SJSA1 (cell line): ENCODE data around the gene ELP5. TPM values are rescaled to one million over a fixed set of nuclear protein-coding genes. Genes with fewer than 3 reads are reported as not detected.

Source experiments
- DNase-seq, 2 experiments: peaks; one replicate each; pipeline ENCODE4 v3.0.0-alpha.2; 2015 to 2020; ENCODE audit warnings: low spot score in 2 of 2, low read depth in 1 of 2
- H3K27ac ChIP-seq: fragments of 250-450 bp; sonication (Bioruptor Pico); 2 replicates; pipeline ENCODE4 v1.5.1; 2020; ENCODE audit warnings: mild to moderate bottlenecking, moderate library complexity
- H3K27me3 ChIP-seq: fragments of 250-450 bp; sonication (Bioruptor Pico); replicated peaks from 2 replicates; pipeline ENCODE4 v1.5.1; 2020; ENCODE audit warnings: mild to moderate bottlenecking, moderate library complexity
- H3K36me3 ChIP-seq: fragments of 250-450 bp; sonication (Bioruptor Pico); 2 replicates; pipeline ENCODE4 v1.5.1; 2020; ENCODE audit warnings: mild to moderate bottlenecking
- H3K4me1 ChIP-seq: fragments of 250-450 bp; sonication (Bioruptor Pico); replicated peaks from 2 replicates; pipeline ENCODE4 v1.6.1; 2021; ENCODE audit warnings: mild to moderate bottlenecking
- H3K4me3 ChIP-seq: fragments of 250-450 bp; sonication (Bioruptor Pico); 2 replicates; pipeline ENCODE4 v1.5.1; 2020; ENCODE audit warnings: mild to moderate bottlenecking
- H3K9me3 ChIP-seq: fragments of 250-450 bp; sonication (Bioruptor Pico); replicated peaks from 2 replicates; pipeline ENCODE4 v1.5.1; 2020; ENCODE audit warnings: mild to moderate bottlenecking
- total RNA-seq: library from RNA; depleted of rRNA; stranded (reverse); fragments of >200 nt; shearing (Covaris generic); gene quantifications from 2 replicates; pipeline ENCODE4 v1.2.3, GENCODE V29; 2014; rRNA removed

ELP5 gene
- total RNA-seq, 1 experiment from 2014 or later, result 37.2 TPM

GRCh38 chr17:7306911-7307685 lies 55.1 kb downstream of the ELP5 start, which contains the start of gene EIF5A:
Gene EIF5A, plus strand, starts transcription at chr17:7307628. Its CDS starts 2,008 bp downstream, at chr17:7309636.
- Histone ChIP-seq H3K36me3 (peaks cover 38% of the 10 kb centered on the region), H3K27ac (peak within 1 kb of the TSS; percentile 85), H3K27me3 (no peaks in the 10 kb centered on the region), H3K9me3 (no peaks in the 10 kb centered on the region), H3K4me1 (peaks cover 11% of the 10 kb centered on the region), H3K4me3 (peak within 1 kb of the TSS; percentile 74)
- peak; percentile 98 to 100 for DNase-seq

DNA sequence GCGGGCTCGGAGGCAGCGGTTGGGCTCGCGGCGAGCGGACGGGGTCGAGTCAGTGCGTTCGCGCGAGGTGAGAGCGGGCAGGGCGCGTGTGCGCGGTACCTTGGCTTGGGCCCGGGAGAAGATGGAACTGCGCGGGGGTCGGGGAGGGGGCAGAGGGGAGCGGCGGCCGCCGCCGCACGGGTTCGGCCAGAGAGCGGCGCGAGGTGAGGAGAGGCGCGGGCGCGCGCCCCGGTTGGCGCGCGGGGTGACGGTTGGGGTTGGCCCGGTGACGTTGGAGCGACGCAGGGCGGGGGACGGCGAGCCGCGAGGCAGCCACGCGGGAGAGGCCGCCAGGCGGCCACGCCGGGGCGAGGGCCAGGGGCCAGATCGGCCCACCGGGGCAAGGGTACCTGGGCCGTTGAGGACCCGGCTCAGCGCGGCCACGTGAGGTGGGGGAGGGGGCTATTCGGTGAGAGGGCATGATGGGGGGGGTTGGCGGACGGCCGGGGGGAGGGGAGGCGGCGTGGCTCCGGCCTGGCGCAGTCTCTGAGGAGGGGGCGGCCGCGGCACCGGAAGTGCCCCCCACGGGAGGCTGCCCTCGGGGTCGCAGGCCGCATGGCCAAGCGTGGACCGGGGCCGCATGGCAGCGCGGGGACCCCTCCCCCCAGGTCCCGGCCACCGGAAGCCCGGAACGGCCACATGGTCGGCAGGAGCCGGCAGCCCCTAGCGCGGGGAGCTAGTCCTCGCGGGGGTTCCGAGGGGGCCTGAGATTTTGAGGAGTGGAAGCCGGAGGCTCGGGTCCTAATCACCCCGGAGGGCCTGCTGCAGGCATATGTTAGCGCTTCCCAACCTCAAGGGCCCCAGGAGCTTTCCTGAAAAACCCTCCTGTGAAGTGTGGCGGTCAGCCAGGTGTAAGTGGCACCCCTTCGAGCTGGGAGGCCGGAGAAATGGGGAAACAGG lies 55.9 kb downstream of the ELP5 start:
- peak overlapping the region; percentile 85 for H3K27ac ChIP-seq
- H3K27me3 ChIP-seq, result no peaks in the 10 kb centered on the region
- H3K4me3 ChIP-seq, result peak overlapping the region; percentile 74
- peaks cover 13% of the 10 kb centered on the region for H3K4me1 ChIP-seq
- H3K9me3 ChIP-seq, result no peaks in the 10 kb centered on the region
- peak in 1 of 2 experiments; percentile 17 for DNase-seq
- H3K36me3 ChIP-seq, result peaks cover 47% of the 10 kb centered on the region

DNA sequence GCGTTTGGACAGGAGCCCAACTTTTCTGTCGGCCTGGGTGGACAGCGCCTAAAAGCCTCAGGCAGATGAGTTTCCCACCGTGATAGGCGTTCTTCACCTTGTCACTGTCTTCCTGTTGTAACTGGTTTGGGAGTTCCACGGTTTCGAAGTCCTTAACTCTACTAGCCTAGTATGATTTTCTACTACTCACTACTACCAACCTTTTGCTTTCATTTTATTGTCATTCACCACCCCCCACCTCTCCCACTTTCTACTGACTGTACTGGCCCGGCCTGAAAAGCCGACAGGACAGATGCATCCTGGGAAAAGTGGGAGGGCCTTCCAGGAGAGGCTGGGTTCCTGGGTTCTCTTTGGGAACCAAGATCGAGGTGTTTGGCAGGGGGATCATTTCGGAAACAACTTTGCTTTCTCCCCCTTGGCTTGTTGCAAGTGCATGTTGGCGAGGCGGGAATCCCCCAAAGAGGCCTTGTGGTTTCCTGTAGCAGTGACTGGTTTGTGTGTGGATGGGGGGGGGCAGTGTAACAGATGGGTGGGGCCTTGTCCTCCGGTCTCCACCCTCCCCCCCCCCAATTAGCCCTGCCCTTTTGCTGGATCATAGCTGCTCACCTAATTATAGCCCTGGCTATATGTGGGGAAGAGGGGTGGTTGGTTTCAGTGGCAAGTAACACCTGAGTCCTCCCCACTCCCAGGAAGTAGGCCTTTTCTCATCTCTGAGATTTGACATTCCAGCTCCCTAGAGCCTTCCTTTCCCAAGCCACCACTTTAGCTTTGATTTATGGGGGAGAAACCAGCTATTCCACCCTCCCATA lies 56.8 kb downstream of the ELP5 start:
- H3K27ac ChIP-seq, result peak overlapping the region; percentile 85
- DNase-seq, result peak; percentile 80 to 83
- H3K9me3 ChIP-seq, result no peaks in the 10 kb centered on the region
- peaks cover 56% of the 10 kb centered on the region for H3K36me3 ChIP-seq
- peaks cover 21% of the 10 kb centered on the region for H3K4me1 ChIP-seq
- H3K27me3 ChIP-seq, result no peaks in the 10 kb centered on the region
- H3K4me3 ChIP-seq, result peak overlapping the region; percentile 74

Other genes starting within 250 kb of the ELP5 start
- 104 and 146 TPM in 2 replicates for gene RNASEK, start 239.6 kb upstream of the ELP5 start, total RNA-seq
- gene BCL6B, start 229.2 kb upstream of the ELP5 start, total RNA-seq, result not detected in 2 replicates
- gene SLC16A13, start 216.2 kb upstream of the ELP5 start, total RNA-seq, result not detected in 2 replicates
- not detected in 2 replicates for gene SLC16A11, start 208.1 kb upstream of the ELP5 start, total RNA-seq
- gene CLEC10A, start 172.0 kb upstream of the ELP5 start, total RNA-seq, result not detected in 2 replicates
- gene ASGR2, start 137.4 kb upstream of the ELP5 start, total RNA-seq, result not detected in 2 replicates
- gene ASGR1, start 72.8 kb upstream of the ELP5 start, total RNA-seq, result 0.16 TPM in 1 of 2 replicates, not detected in the other
- 8.9 and 9.3 TPM in 2 replicates for gene DLG4, start 32.4 kb upstream of the ELP5 start, total RNA-seq
- 205 and 227 TPM in 2 replicates for gene ACADVL, start 32.3 kb upstream of the ELP5 start, total RNA-seq
- 30.6 and 45.3 TPM in 2 replicates for gene DVL2, start 17.7 kb upstream of the ELP5 start, total RNA-seq
- 27.5 and 30.3 TPM in 2 replicates for gene PHF23, start 12.8 kb upstream of the ELP5 start, total RNA-seq
- gene GABARAP, start 9.8 kb upstream of the ELP5 start, total RNA-seq, result 139 and 146 TPM in 2 replicates
- gene CTDNEP1, start 481 bp upstream of the ELP5 start, total RNA-seq, result 15.5 and 21.8 TPM in 2 replicates
- gene CLDN7, start 10.3 kb downstream of the ELP5 start, total RNA-seq, result not detected in 2 replicates
- gene SLC2A4, start 29.5 kb downstream of the ELP5 start, total RNA-seq, result 0.32 TPM in 1 of 2 replicates, not detected in the other
- not detected in 2 replicates for gene YBX2, start 42.4 kb downstream of the ELP5 start, total RNA-seq
- 342 and 632 TPM in 2 replicates for gene EIF5A, start 55.4 kb downstream of the ELP5 start, total RNA-seq
- gene GPS2, start 63.1 kb downstream of the ELP5 start, total RNA-seq, result 86.3 and 112 TPM in 2 replicates
- 8.1 and 13.8 TPM in 2 replicates for gene NEURL4, start 77.1 kb downstream of the ELP5 start, total RNA-seq
- gene ACAP1, start 84.3 kb downstream of the ELP5 start, total RNA-seq, result not detected in 2 replicates
- gene KCTD11, start 99.9 kb downstream of the ELP5 start, total RNA-seq, result 5.4 and 7.0 TPM in 2 replicates
- gene TMEM95, start 102.9 kb downstream of the ELP5 start, total RNA-seq, result not detected in 2 replicates
- gene TNK1, start 128.9 kb downstream of the ELP5 start, total RNA-seq, result not detected in 2 replicates
- gene PLSCR3, start 142.3 kb downstream of the ELP5 start, total RNA-seq, result 13.3 and 14.2 TPM in 2 replicates
- 24.7 and 28.8 TPM in 2 replicates for gene TMEM256, start 151.9 kb downstream of the ELP5 start, total RNA-seq
- 2.2 and 3.9 TPM in 2 replicates for gene NLGN2, start 155.6 kb downstream of the ELP5 start, total RNA-seq
- not detected in 2 replicates for gene SPEM1, start 168.1 kb downstream of the ELP5 start, total RNA-seq
- not detected in 2 replicates for gene SPEM2, start 173.4 kb downstream of the ELP5 start, total RNA-seq
- not detected in 2 replicates for gene SPEM3, start 176.6 kb downstream of the ELP5 start, total RNA-seq
- gene TMEM102, start 183.2 kb downstream of the ELP5 start, total RNA-seq, result 0.45 TPM in 1 of 2 replicates, not detected in the other
- not detected in 2 replicates for gene FGF11, start 187.3 kb downstream of the ELP5 start, total RNA-seq
- gene CHRNB1, start 192.8 kb downstream of the ELP5 start, total RNA-seq, result 3.9 and 14.7 TPM in 2 replicates
- 13.8 and 19.9 TPM in 2 replicates for gene ZBTB4, start 227.4 kb downstream of the ELP5 start, total RNA-seq
- not detected in 2 replicates for gene SLC35G6, start 229.2 kb downstream of the ELP5 start, total RNA-seq
- 17.5 and 29.3 TPM in 2 replicates for gene POLR2A, start 232.2 kb downstream of the ELP5 start, total RNA-seq